Right forelimb (tissue), 1 donor: Measurements from ENCODE around the gene HIPK2.
"Not testable (repeated sequence)": the region's sequence is repeated elsewhere in the genome, so short reads cannot be mapped to it uniquely, and the experiment has no call there.

Experiments
- DNase-seq: peaks from one replicate; pipeline ENCODE4 v3.0.0-alpha.2; 2018

HIPK2 gene

DNA sequence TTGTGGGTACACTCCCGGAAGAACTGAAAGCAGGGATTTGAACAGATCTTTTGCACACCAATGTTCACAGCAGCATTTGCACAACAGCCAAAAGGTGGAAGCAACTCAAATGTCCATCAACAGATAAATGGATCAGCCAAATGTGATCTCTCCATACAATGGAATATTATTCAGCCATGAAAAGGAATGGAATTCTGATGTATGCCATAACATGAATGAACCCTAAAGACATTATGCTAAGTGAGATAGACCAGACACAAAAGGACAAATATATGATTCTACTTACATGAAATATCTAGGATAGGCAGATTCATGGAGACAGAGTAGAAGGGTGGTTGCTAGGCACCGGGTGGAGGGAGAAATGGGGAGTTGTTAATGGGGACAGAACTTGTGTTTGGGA lies 217.6 kb downstream of the HIPK2 start:
- DNase-seq: no peak

DNA sequence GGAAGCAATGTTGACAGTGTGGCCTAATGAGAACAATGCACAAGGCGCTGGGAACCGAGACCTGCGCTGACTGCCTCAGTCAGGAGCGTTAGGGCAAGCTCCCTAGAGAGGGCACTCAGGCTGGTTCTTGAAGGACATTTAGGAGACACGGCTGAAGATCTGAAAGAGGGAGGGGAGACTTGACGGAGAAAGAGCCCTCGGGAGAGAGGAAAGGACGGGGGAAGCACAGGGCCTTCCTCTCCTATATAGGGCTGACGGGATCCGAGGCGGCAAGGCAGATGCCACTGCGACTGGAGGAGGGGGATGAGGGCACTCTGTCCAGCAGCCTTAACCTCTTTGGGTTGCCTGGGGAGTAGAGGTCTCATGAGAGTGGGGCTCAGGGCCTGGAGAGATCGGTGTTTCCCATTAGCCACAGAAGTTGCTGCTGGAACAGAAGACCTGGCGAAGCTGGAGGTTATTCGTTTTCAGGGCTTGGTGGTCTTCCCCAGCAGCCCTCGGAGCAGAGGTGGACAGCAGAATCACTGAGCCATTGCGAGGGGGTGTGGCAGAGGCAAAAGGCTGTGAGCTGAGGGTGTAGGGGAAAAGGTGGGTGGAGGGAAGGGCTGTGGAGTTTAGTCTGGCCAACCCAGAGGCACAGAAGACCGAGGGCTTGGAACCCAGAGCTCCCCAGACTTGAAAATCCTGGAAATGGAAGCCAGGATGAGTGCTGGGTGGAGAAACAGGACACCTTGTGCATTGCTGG lies 218.3 kb downstream of the HIPK2 start:
- DNase-seq: no peak

DNA sequence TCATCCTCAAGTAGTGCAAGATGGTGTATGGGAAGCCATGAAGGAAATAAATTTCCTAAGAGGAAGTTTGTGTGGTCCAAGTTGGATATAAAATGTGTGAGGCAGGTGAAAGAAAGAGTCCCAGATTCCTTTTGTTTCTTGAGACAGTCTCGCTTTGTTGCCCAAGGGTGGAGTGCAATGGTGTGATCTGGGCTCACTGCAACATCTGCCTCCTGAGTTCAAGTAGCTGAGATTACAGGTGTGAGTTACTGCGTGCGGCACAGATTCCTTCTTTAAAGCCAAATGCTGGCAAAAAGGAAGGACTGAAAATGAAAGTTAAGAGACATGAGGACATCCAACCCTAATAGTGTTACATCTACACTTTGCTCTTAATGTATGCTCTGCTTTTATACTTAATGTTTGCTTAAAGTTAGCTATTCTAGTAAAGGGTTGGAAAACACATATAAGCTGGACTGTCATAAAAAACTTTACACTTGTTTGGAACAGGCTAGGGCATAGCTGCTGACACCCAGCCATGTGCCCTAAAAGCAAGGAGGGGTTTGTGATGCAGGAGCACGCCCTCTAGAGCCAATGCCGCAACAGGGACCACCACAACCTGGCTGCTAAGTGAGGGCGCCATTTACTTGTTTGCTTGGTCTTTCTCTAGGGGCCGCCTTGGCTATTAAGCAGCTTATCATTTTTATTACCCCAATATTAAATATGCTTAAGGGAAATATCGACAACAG lies 219.8 kb downstream of the HIPK2 start:
- no peak for DNase-seq

DNA sequence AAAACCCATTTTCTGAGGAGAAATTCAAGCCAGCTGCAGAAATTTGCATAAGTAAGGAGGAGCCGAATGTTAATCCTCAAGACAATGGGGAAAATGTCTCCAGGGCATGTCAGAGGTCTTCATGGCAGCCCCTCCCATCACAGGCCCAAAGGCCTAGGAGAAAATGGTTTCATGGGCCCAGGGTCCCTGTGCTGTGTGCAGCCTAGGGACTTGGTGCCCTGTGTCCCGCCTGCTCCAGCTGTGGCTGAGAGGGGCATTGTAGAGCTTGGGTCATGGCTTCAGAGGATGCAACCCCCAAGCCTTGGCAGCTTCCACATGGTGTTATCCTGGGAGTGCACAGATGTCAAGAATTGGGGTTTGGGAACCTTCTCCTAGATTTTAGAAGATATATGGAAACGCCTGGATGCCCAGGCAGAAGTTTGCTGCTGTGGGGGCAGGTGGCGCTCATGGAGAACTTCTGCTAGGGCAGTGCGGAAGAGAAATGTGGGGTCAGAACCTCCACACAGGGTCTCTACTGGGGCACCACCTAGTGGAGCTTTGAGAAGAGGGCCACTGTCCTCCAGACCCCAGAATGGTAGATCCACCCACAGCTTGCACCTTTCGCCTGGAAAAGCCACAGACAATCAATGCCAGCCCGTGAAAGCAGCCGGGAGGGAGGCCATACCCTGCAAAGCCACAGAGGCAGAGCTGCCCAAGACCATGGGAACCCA lies 223.7 kb downstream of the HIPK2 start:
- not testable (repeated sequence) for DNase-seq

DNA sequence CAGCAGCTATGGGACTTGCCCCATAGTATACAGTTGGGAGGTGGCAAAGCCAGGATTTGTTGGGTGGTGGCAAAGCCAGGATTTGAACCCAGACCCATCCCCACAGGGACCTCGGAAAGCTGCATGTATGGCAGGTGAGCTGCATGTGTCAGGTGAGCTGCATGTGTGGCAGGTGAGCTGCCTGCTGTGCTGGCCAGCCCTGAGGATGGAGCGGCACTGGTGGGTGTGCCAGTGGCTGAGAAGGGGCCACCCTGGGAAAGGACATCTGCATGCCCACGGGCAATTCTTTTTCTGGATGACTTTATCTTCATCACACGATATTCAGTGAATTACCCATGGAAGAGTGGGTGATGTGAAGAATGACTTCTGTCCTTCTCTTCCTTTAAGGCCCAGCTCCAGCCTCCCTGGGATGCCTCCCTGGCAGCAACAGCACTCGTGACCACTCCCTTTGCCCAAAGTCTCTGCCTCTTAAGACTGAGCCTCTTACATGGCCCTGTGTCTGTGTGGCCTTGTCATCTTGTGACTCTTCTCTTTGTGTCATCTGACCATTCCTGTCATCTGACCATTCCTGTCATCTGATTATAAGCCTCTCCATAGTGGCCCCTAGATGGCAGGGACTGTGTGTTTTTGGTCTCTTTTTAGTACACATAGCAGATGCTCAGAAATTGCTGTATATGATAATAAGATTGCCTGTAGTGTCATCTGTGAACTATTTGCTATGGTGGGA lies 229.3 kb downstream of the HIPK2 start:
- DNase-seq: no peak

DNA sequence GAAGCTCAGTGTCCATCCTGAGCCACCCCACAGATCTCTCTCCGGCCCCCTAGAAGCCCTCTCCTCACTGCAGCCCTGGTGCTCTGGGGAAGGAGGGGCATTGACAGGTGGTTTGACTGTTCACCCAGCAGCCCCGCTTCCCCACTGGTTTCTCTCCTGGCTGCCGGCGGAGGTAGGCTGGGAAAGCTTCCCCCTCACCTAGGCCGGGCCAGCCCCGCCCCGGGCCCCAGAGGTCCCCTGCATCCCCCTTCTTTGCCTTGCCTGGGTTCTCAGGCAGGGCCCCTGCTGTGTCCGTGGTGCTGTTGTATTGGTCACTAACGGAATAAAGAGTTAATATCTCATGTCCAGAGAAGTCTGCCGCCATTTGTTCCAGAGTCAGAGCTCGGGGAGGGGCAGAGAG lies 233.2 kb downstream of the HIPK2 start:
- DNase-seq: no peak

DNA sequence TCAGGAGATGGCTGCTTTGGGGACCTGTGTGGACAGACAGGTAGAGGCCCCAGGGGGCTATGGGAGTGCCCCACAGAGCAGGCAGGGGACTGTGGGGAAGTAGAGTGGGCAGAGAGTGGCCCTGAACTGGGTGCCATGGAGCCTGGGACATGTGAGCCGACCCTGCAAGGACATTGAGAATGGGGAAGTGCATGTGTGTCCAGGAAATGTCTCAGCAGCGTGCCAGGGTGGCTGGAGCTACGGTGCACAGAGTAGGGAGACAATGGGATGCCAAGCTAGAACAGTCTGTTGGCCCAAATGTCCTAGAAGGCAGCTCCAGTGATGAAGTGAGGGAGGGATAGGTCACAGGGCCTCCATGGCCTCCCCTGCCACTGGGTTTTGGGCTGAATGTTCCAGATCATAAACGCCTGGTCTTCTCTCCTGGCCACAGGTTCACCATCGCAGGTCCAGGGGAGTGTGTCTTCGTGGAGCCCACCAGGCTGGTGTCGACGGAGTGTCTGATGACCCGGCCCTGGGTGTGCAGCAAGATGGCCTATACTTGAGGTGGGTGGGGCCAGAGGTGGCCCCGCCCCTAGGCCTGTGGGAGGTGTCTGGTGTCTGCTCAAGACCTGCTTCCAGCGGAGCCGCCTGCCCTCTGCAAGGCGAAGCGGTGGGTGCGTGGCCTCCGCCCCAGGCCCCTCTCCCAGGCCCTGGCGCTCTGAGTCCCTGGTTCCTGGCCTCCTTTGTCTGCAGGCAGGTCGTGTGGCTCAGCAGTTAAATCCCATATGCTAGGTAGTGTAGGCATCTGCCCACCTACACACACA lies 233.8 kb downstream of the HIPK2 start:
- DNase-seq: no peak

DNA sequence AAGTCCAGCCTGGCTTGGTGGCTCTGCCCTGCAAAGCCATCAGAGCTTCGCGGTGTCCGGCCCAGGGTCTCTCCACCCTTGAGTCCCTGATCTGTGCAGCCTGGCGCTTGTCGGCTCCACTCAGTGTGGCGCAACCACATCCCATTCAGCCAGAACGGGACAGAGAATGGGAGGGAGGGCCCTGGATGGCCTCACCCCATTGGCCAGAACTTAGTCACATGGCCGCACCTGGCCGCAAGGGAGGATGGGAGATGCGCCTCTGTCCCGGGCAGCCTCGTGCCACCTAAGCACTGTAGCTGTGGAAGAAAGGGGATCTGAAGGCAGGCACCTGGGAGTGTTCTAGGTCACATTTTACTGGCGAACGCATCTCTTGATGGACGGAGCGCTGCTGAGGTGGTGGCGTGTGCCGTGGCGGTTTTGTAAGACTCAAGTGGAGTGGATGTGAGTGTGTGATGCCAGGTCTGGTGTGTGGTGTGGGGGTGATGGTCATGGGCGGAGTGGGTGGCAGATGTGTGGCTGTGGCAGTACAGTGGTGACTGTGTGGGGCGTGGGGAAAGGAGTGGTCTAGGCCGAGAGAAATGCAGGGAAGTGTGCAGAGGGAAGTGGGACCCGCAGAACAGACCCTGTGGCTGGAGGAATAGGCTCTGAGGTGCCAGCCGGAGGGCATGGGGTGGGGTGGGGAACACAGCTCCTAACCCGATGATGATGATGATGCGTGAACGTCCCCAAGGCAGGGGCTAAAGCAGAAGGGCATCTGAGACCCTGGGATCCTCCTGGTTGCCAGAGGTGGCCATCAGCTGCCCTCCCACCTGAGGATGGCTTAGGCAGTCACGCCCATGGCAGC lies 235.3 kb downstream of the HIPK2 start:
- no peak for DNase-seq

DNA sequence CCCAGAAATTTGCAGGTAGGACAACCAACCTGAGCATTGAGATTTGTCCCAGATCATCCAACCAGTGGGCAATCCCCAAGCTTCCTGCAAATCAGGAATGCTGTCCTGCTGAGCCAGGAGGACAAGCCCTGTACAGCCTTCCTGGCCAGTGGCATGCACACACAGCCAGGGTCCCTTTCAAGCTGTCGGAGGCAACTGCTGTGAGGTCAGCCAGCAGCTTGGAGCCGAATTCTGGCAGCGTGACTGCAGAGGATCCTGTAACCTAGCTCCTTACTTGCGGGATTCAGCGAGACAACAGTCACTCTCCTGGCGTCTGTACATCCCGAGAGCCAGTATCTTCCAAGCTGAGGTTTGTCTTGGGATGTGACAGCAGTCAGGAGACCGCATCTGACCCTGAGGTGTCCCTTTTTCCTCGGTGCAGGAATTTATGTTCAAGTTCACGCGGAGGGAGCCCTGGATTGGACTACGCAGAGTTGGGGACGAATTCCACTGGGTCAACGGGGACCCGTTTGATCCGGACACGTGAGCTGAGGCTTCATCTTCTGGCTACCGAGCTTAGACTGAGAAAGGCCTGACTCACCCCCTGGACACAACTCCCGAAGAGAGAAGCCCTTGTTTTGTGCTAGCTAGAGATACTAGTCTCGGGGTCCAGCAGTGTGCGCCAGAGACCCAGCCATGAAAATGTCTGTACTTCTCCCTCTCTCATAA lies 236.0 kb downstream of the HIPK2 start:
- no peak for DNase-seq

DNA sequence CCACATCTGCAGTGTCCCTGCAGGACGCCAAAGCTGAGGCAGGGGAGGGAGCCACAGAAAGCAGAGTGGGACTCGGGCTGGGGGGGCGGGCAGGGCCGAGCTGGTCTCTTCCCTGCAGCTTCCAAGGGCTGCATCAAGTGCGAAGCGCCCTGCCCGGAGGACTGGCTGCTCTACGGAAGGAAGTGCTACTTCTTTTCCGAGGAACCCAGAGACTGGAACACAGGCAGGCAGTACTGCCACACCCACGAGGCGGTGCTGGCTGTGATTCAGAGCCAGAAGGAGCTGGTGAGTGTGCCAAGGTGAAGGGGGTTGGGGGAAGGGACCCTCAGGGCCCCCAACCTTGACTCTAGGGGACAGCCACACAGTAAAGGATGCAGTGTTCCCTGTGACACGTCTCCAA lies 237.6 kb downstream of the HIPK2 start:
- DNase-seq: no peak

DNA sequence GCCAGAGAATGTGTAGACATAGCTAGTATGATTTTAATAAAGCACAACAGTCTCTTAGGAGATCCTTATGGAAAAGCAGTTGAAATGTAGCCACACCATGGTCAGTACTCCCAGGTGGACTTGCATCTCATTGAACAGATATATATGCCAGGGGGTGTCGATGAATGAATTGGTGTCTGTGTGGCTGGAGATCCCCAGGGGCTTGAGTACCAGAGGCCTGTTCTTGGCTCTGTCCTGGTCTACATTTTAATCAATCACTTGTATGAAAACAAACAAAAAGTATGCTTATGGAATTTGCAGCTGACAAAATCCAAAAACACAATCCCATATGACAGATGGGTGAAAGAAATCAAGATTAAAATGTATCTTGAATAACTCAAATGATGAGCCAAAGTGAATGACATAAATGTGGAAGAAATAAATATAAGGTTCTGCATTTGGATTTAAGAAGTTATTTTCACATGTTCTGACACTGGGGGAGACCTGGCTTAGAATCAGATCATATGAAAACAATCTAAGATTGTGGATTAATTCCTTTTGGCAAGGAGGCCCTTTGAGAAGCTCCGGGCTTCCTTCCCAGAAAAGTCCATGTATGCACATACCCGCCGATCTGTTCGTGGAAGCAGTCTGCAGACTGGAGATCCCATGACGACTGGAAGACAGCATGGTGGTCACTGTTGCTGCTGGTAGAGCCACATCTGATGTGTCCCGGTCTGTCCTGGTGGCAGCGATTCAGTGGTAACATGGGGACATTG lies 238.7 kb downstream of the HIPK2 start:
- DNase-seq: peak; percentile 72

DNA sequence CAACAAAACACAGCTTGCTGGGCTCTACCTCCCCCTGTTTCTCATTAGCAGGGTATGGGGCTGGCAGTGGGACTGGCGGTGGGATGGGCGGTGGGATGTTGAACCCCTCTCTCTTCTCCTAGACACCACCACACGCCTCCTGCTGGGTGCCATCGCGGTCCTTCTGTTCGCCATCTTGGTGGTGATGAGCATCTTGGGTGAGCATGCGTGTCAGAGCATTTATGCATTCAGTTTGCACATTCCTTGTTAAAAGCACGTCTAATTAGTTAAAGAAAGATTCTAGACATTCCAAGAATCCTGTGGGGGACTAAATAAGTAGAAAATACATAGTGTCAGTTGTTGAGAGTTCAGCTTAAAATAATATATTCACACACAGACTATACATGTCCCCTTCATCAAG lies 241.6 kb downstream of the HIPK2 start:
- no peak for DNase-seq

DNA sequence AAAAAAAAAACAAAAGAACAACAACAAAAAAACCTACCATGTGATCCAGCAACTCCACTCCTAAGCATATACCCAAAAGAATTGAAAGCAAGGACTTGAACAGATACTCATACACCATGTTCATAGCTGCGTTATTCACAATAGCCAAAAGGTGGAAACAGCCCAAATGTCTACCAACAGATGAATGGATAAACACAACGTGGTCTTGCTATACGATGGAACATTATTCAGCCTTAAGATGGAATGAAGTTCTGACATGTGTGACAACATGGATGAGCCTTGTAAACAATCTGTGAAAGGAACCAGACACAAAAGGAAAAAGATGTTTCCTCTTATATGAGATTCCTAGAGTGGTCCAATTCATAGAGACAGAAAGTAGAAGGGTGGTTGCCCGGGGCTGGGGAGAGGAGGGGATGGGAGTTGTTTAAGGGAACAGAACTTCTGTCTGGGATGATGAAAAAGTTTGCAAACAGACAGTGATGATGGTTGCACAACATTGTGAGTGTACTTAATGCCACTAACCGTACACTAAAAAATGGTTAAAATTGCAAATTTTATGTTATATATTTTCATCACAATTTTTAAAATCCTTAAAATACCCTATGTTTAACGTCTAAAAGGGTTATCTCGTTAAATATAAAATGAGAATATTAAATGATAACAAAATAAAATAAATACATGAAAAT lies 242.7 kb downstream of the HIPK2 start:
- DNase-seq: no peak

DNA sequence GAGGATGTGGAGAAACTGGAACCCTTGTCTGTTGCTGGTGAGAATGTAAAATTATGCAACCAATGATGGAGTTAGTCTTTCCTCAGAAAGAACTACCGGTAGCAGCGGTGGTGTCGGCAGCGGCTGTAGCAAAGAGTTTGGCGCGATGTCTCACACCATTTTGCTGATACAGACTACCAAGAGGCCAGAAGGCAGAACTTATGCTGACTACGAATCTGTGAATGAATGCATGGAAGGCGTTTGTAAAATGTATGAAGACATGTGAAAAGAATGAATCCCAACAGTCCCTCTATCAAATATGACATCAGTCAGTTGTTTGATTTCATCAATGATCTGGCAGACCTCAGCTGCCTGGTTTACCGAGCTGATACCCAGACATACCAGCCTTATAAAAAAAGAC lies 243.7 kb downstream of the HIPK2 start:
- no peak for DNase-seq

DNA sequence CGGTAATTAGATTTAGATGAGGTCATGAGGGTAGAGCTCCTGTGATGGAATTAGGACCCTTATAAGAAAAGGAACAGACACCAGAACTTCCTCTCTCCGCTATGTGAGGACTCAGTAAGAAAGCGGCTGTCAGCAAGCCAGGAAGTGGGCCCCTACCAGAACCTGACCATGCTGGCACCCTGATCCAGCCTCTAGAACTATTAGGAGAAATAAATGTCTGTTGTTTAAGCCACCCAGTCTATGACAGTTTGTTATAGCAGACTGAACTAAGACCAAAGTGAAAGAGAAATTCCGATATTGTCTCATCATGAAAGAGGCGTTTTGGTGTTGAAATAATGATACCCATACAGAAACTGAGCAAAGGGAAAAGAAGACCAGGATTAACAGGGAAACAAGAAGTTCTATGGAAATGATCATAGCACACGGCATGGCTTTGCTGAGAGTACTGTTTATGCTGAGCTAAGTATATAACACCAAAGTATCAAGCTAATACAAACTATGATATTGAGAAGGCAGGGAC lies 245.1 kb downstream of the HIPK2 start:
- DNase-seq: no peak

DNA sequence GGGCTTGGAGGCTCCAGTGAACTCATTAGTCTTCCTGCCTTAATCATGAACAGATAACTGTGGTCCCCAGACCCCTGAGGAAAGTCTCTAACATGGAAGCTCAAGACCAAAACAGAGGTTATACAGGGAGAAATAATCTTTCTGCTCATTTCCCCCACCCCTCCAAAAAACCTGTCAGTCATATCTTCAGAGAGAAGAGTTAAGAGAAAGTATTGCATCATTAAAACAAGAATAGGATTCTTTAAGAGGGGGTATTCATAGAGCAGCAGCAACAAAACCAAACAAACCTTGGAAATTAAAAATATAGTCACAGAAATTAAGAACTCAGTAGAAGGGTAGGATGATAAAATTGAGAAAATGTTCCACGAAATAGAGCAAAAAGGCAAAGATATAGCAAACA lies 246.7 kb downstream of the HIPK2 start:
- DNase-seq: no peak

DNA sequence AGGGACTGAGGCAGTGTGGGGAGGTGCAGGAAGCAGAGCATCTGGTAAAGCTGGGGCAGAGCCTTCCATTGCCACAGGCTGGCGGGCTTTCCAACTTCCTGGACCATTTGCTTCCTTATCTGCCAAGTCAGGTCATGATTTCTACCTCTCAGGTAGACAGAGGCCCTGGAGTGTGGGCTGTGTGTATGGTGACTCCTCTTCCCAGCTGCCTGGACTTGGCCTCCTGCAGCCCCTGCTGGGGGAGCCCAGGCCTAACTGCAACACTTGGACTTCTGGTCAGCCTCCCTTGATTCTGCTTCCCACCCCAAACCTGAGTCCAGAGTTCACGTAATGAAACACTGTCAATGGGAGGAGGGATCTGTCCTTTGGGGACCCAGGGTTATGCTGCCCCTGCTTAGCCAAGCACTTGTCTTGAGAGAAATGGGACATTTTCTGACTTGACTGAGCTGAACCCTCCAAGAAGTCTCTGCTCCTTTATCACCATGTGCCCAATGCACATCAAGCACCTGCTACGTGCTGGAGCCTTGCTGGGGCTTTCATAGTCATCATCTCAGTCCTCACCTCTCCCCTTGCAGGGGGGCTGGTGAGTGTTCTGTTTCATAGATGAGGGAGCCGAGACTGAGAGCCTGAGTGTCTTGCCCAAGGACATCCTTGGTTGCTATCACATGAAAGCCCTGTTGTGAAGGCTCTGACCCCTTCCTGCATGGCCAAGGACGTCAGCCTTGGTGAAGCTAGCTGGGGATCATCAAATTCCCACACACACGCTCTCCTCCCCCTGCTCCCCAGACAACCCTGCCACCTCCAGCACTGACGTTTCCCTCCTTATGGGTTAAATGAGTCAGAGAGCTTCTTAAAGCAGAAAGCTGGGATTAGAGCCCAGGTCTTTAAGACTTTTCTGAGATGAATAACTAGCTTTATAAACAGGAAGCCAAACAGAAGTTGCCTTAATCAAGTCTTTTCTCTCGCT lies 250.9 kb downstream of the HIPK2 start:
- no peak for DNase-seq

DNA sequence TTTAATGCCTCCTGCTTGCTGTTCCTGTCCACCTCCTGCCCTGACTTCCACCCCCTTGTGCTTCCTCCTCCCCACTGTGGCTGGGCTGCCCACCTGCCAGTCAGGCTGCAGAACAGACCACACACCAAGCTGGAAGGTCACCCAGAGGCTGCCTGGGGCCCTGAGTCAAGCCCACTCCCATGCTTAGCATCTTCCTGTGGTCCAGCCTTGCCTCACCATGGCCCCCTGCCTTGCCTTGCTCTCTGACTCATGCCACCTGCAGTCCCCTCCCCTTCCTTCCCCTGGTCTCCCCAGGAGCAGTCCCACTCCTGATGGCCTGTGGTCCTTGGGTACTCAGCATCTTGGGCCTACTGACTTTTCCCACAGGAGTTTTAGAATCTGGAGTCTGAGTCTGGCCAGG lies 252.0 kb downstream of the HIPK2 start:
- no peak for DNase-seq
